Raji (cell line): ENCODE measurements around the gene ARRDC5.

ENCODE experiments used
- POLR2A ChIP-seq: IDR thresholded peaks from 2 replicates; pipeline ENCODE4 v1.6.1; 2011; ENCODE audit warnings: low read depth, low read length, control low read depth; ENCODE audit not compliant: insufficient read depth

The ARRDC5 gene

GRCh38 chr19:4902796-4903195 lies at the start of gene ARRDC5:
Gene ARRDC5, minus strand, starts transcription at chr19:4902896. Its CDS starts 71 bp downstream, at chr19:4902825.
- TF ChIP-seq POLR2A, result no peak

DNA sequence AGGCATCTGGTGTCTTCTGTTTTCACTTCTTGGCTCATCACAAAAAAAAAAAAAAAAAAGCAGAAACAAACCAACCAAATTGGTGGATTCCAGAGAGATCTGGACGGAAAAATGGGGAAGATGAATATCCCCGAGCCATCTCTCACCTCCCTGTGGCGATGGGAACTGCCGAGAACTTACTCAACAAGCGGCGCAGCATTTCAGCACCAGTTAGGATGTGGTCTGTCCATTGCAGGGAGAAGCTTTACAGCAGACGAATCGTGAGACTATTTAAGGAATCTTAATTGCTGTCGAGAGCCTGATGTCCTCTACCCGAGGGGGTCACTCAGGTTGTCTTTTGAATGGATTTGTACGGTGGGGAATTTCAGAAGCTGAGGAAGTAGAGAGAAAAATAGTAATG lies 49.0 kb upstream of the ARRDC5 start:
- no peak for TF ChIP-seq POLR2A

GRCh38 chr19:4939466-4939865 lies 36.8 kb upstream of the ARRDC5 start:
- no peak for TF ChIP-seq POLR2A

GRCh38 chr19:4937060-4937459 lies 34.4 kb upstream of the ARRDC5 start:
- no peak for TF ChIP-seq POLR2A

DNA sequence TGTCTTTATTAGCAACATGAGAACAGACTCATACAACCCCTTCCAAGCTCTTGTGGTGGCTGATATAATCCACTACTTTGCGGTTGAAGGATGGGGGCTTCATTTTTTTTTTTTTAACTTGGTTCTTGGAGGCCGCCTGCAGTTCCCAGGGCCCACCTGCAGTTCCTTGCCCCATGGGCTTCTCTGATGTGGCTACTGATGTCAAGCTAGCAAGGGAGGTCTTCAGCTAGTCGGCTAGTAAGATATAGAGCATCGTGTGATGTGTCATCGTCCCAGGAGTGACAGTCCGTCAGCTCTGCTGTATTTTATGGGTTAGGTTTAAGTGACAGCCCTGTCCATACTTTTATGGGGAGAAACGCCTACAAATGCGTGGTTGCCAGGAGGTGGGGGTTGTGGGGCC lies 32.7 kb upstream of the ARRDC5 start:
- no peak for TF ChIP-seq POLR2A

DNA sequence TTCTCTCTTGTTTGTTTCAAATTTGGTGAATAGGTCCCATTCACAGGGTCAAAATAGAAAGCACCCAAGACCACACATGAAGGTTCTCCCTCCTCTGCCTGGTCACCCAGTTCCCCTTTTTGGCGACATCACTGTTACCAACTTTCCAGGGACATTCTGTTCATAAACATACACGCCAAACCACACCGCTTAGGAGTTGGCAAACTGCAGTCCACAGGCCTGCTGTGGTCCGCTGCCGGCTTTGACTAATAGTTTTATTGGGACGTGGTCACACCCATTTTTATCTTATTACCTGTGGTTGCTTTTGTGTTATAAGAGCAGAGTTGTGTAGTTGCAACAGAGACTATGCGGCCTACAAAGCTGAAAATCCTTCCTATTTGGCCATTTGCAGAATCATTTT lies 30.8 kb upstream of the ARRDC5 start:
- TF ChIP-seq POLR2A, result no peak

DNA sequence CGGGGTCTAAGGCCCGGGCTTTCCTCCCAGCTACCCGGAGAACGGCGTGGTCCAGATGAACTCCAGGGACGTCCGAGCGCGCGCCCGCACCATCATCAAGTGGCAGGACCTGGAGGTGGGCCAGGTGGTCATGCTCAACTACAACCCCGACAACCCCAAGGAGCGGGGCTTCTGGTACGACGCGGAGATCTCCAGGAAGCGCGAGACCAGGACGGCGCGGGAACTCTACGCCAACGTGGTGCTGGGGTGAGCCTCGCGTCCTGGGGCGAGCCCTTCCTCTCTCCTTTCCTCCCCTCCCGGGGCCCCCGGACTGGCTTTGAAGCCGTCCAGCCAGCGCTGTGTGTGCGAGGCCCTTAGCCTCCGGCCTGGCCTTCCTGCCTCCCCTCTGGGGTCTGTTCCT lies 30.0 kb upstream of the ARRDC5 start:
- TF ChIP-seq POLR2A, result no peak

GRCh38 chr19:4930664-4931063 lies 28.0 kb upstream of the ARRDC5 start:
- TF ChIP-seq POLR2A, result no peak

DNA sequence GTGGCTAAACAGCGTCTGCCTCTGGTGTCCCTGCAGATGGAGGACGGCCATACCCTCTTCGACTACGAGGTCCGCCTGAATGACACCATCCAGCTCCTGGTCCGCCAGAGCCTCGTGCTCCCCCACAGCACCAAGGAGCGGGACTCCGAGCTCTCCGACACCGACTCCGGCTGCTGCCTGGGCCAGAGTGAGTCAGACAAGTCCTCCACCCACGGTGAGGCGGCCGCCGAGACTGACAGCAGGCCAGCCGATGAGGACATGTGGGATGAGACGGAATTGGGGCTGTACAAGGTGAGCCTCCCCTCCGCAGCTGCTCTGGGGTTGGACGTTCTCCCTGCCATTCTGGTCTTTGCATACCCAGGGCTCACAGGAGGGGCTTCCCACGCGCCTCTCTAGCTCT lies 26.5 kb upstream of the ARRDC5 start:
- TF ChIP-seq POLR2A, result no peak

- TF ChIP-seq POLR2A, result no peak
Observed at GRCh38 chr19:4923276-4923747, 20.6 kb upstream of the ARRDC5 start.

- no peak for TF ChIP-seq POLR2A
Observed at GRCh38 chr19:4922530-4923275, 20.0 kb upstream of the ARRDC5 start.

DNA sequence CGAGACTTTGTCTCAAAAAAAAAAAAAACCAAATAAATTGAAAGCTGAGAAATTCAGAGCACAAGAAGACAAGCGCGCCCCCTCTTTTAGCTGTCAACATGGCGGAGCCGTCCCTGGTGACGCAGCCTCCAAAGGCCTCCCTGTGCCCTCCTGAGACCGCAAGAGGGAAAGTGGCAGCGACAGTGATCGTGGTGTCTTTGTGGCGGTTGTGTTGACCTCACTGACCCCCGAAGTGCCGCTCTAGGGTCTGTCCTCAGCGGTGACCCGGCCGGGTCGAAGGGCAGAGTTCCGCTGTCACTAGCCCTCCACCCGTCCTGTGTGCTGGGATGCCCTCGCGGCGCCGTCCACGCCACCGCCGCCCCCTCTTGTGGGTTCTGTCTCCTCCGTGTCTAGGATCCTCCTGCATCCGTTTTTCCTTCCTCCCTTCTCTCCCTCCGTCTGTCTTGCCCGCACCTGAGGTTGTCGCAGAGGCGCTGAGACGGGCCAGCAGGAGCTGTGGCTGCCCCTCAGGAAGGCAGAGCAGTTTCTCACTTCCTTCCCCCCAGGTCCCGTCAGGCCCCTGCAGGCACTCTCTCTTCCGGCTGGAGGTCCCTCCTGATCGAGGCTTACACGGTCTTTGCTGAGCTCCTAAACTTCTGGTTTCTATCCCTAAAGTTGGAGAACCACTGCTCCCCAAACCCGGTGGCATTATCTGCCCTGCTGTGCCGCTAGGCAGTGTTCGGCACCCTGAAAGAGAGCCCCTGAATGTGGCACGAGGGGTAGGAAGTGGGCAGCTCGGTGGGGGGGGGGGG lies 13.8 kb upstream of the ARRDC5 start:
- TF ChIP-seq POLR2A, result no peak

GRCh38 chr19:4914736-4915501 lies 12.2 kb upstream of the ARRDC5 start:
- no peak for TF ChIP-seq POLR2A

DNA sequence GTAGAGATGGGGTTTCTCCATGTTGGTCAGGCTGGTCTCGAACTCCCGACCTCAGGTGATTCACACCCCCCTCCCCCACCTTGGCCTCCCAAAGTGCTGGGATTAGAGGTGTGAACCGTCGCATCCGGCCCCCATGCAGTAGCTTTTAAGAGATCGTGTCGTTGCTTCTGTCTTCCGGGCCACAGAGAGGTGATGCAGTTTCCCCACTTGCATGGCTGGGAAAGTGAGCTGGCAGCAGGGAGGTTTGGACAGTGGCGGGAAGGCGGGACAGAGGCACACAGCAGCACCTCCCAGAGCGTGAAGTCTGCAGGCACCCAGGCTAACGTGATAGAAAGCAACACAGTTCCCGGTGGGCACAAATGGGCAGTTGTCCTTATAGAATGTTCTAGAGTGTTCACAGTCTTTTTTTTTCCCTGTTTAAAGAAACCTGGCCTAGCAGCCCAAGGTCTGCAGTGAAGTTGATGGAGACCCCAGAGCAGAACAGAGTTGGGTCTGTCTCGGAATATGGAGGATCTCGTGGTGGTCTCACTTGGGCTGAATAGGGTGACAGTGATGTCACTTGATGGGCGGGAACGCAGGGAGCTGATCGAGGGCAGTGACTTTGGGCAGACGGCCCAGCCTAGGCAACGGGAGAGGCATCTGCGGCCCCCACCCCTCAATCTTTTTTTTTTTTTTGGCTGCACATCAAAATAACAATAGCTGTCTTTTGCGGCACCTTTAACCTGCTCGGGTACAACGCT lies 11.5 kb upstream of the ARRDC5 start:
- TF ChIP-seq POLR2A, result no peak

GRCh38 chr19:4911786-4912672 lies 9.3 kb upstream of the ARRDC5 start:
- no peak for TF ChIP-seq POLR2A
